H9 (cell line): ENCODE results near the gene ITPR2. TPM values are rescaled to one million over a fixed set of nuclear protein-coding genes. Genes with fewer than 3 reads are reported as not detected.

Source experiments
- DNase-seq: peaks from one replicate; pipeline ENCODE4 v3.0.0-alpha.2; 2017
- H2AFZ ChIP-seq: one replicate; pipeline ENCODE4 v1.6.1; 2013; ENCODE audit warnings: mild to moderate bottlenecking, low read length, control low read depth, moderate library complexity
- H2AK5ac ChIP-seq: 2 replicates; pipeline ENCODE4 v1.6.1; 2013; ENCODE audit warnings: low read length, control low read depth, mixed read lengths; ENCODE audit not compliant: insufficient read length
- H2BK120ac ChIP-seq: one replicate; pipeline ENCODE4 v1.6.1; 2013; ENCODE audit warnings: low read depth, mild to moderate bottlenecking, low read length, control low read depth, inconsistent platforms; ENCODE audit not compliant: poor library complexity, severe bottlenecking
- H2BK12ac ChIP-seq: 2 replicates; pipeline ENCODE4 v1.6.1; 2013; ENCODE audit warnings: low read length, control low read depth, mixed read lengths, low read depth; ENCODE audit not compliant: insufficient read length
- H2BK15ac ChIP-seq: 2 replicates; pipeline ENCODE4 v1.6.1; 2013; ENCODE audit warnings: low read depth, low read length, control low read depth
- H2BK20ac ChIP-seq: one replicate; pipeline ENCODE4 v1.6.1; 2013; ENCODE audit warnings: low read depth, mild to moderate bottlenecking, low read length, control low read depth, inconsistent platforms; ENCODE audit not compliant: poor library complexity, severe bottlenecking
- H2BK5ac ChIP-seq: 2 replicates; pipeline ENCODE4 v1.6.1; 2013; ENCODE audit warnings: low read length, control low read depth, mixed read lengths; ENCODE audit not compliant: insufficient read length
- H3K14ac ChIP-seq: 2 replicates; pipeline ENCODE4 v1.6.1; 2013; ENCODE audit warnings: low read length, control low read depth; ENCODE audit not compliant: insufficient read depth
- H3K18ac ChIP-seq: 2 replicates; pipeline ENCODE4 v1.6.1; 2013; ENCODE audit warnings: low read depth, mild to moderate bottlenecking, mixed read lengths, low read length, control low read depth; ENCODE audit not compliant: insufficient read length
- H3K23ac ChIP-seq: 2 replicates; pipeline ENCODE4 v1.6.1; 2013; ENCODE audit warnings: low read length, control low read depth, mixed read lengths, low read depth; ENCODE audit not compliant: insufficient read length
- H3K23me2 ChIP-seq: 2 replicates; pipeline ENCODE4 v1.6.1; 2013; ENCODE audit warnings: low read depth, mild to moderate bottlenecking, mixed read lengths, low read length, control low read depth; ENCODE audit not compliant: insufficient read length, poor library complexity, severe bottlenecking
- H3K27ac ChIP-seq: 2 replicates; pipeline ENCODE4 v1.5.1; 2013; ENCODE audit warnings: low read length, control low read depth, mixed read lengths, low read depth; ENCODE audit not compliant: insufficient read length
- H3K27me3 ChIP-seq: 2 replicates; pipeline ENCODE4 v1.6.1; 2013; ENCODE audit warnings: low read length, control low read depth, inconsistent platforms; ENCODE audit not compliant: insufficient read depth
- H3K4ac ChIP-seq: 2 replicates; pipeline ENCODE4 v1.6.1; 2013; ENCODE audit warnings: low read depth, mild to moderate bottlenecking, control low read depth, inconsistent platforms, low read length, moderate library complexity
- H3K4me1 ChIP-seq: 2 replicates; pipeline ENCODE4 v1.6.1; 2013; ENCODE audit warnings: low read length, control low read depth, inconsistent platforms; ENCODE audit not compliant: insufficient read depth
- H3K4me2 ChIP-seq: 2 replicates; pipeline ENCODE4 v1.6.1; 2013; ENCODE audit warnings: low read length, control low read depth, mixed read lengths; ENCODE audit not compliant: insufficient read length, insufficient read depth
- H3K56ac ChIP-seq: 2 replicates; pipeline ENCODE4 v1.6.1; 2013; ENCODE audit warnings: low read depth, mild to moderate bottlenecking, mixed read lengths, low read length, control low read depth; ENCODE audit not compliant: insufficient read length
- H3K79me1 ChIP-seq: 2 replicates; pipeline ENCODE4 v1.6.1; 2013; ENCODE audit warnings: low read depth, mild to moderate bottlenecking, moderate library complexity, low read length, control low read depth, inconsistent platforms; ENCODE audit not compliant: insufficient read depth, poor library complexity, severe bottlenecking
- H3K79me2 ChIP-seq: 2 replicates; pipeline ENCODE4 v1.6.1; 2013; ENCODE audit warnings: low read length, control low read depth, inconsistent platforms; ENCODE audit not compliant: insufficient read depth
- H3K9ac ChIP-seq: 2 replicates; pipeline ENCODE4 v1.6.1; 2013; ENCODE audit warnings: low read length, control low read depth, mixed read lengths; ENCODE audit not compliant: insufficient read length; ENCODE audit errors: extremely low read depth
- H3K9me3 ChIP-seq: one replicate; pipeline ENCODE4 v1.6.1; 2013; ENCODE audit warnings: low read depth, low read length, inconsistent platforms; ENCODE audit not compliant: control insufficient read depth
- H3T11ph ChIP-seq: one replicate; pipeline ENCODE4 v1.6.1; 2013; ENCODE audit warnings: mild to moderate bottlenecking, low read length, control low read depth, inconsistent platforms
- H4K20me1 ChIP-seq: one replicate; pipeline ENCODE4 v1.6.1; 2013; ENCODE audit not compliant: control insufficient read depth, insufficient read length, insufficient read depth
- H4K5ac ChIP-seq: 2 replicates; pipeline ENCODE4 v1.6.1; 2013; ENCODE audit warnings: low read depth, mild to moderate bottlenecking, mixed read lengths, low read length, control low read depth; ENCODE audit not compliant: insufficient read length
- H4K8ac ChIP-seq: replicated peaks from 2 replicates; pipeline ENCODE4 v1.6.1; 2013; ENCODE audit warnings: low read length, control low read depth, mixed read lengths, low read depth; ENCODE audit not compliant: insufficient read length
- H4K91ac ChIP-seq: 2 replicates; pipeline ENCODE4 v1.6.1; 2013; ENCODE audit warnings: low read depth, mild to moderate bottlenecking, moderate library complexity, mixed read lengths, low read length, control low read depth; ENCODE audit not compliant: insufficient read length
- H3K27ac Mint-ChIP-seq, 3 experiments: 2 replicates in 2 of 3; 3 replicates in 1 of 3; pipeline ENCODE4 v1.8.0; 2020 to 2021; ENCODE audit warnings: mixed read lengths in 3 of 3, mild to moderate bottlenecking in 1 of 3, moderate library complexity in 1 of 3
- H3K27me3 Mint-ChIP-seq: 2 replicates; pipeline ENCODE4 v1.8.0; 2021; ENCODE audit warnings: low read depth, mild to moderate bottlenecking, moderate library complexity, mixed read lengths
- H3K36me3 Mint-ChIP-seq, 3 experiments: 2 replicates in 2 of 3; 3 replicates in 1 of 3; pipeline ENCODE4 v1.8.0; 2020 to 2021; ENCODE audit warnings: low read depth in 3 of 3, mixed read lengths in 3 of 3; ENCODE audit not compliant: insufficient read depth in 1 of 3
- H3K4me1 Mint-ChIP-seq, 2 experiments: 2 replicates each; pipeline ENCODE4 v1.8.0; 2020; ENCODE audit warnings: mixed read lengths in 2 of 2
- H3K4me3 Mint-ChIP-seq, 2 experiments: 2 replicates in 1 of 2; 3 replicates in 1 of 2; pipeline ENCODE4 v1.8.0; 2020 to 2021; ENCODE audit warnings: mild to moderate bottlenecking in 2 of 2, mixed read lengths in 2 of 2, moderate library complexity in 1 of 2
- H3K9me3 Mint-ChIP-seq, 2 experiments: 2 replicates in 1 of 2; 3 replicates in 1 of 2; pipeline ENCODE4 v1.8.0; 2020; ENCODE audit warnings: mild to moderate bottlenecking in 2 of 2, mixed read lengths in 2 of 2, moderate library complexity in 1 of 2
- CTCF ChIP-seq: fragments of 200-600 bp; sonication (generic); conservative IDR thresholded peaks from 3 replicates; pipeline ENCODE4 v1.8.0; 2021; ENCODE audit warnings: antibody characterized with exemption, mild to moderate bottlenecking
- total RNA-seq: library from RNA; stranded (reverse); gene quantifications from 2 replicates; pipeline ENCODE4 v1.2.1, GENCODE V29; 2021

The ITPR2 gene
- total RNA-seq, 1 experiment from 2014 or later = 14.8 TPM

GRCh38 chr12:26566186-26566585 lies 266.8 kb downstream of the ITPR2 start:
- Histone ChIP-seq H3K4me2 (no peak overlapping the region), H3K14ac (no peak overlapping the region), H3K4ac (no peak overlapping the region), H2AFZ (no peak overlapping the region), H4K8ac (no peak overlapping the region), H4K20me1 (no peaks in the 10 kb centered on the region), H4K5ac (no peak overlapping the region), H3K27me3 (no peaks in the 10 kb centered on the region), H3K23me2 (peaks cover 2% of the 10 kb centered on the region), H2BK12ac (no peak overlapping the region), H2BK120ac (no peak overlapping the region), H3K56ac (no peak overlapping the region), H2AK5ac (no peak overlapping the region), H3K9ac (no peak overlapping the region), H2BK5ac (no peak overlapping the region), H3K27ac (no peak overlapping the region), H3K18ac (no peak overlapping the region), H3K79me1 (no peaks in the 10 kb centered on the region), H3T11ph (no peak overlapping the region), H3K79me2 (no peaks in the 10 kb centered on the region), H3K9me3 (no peaks in the 10 kb centered on the region), H4K91ac (no peak overlapping the region), H2BK20ac (no peak overlapping the region), H2BK15ac (no peak overlapping the region), H3K4me1 (no peaks in the 10 kb centered on the region), H3K23ac (no peak overlapping the region)
- H3K36me3 Mint-ChIP-seq = peaks cover 0 to 2% (median 0%) of the 10 kb centered on the region in 3 experiments; a peak in 2 of 7 replicates
- H3K4me1 Mint-ChIP-seq = peaks cover 0 to 3% of the 10 kb centered on the region in 2 experiments; a peak in 1 of 4 replicates
- H3K27me3 Mint-ChIP-seq = no peaks in the 10 kb centered on the region
- H3K9me3 Mint-ChIP-seq = no peaks in the 10 kb centered on the region
- H3K4me3 Mint-ChIP-seq = no peak overlapping the region
- TF ChIP-seq CTCF = no peak
- H3K27ac Mint-ChIP-seq = no peak overlapping the region
- DNase-seq = no peak
